Renal pelvis (tissue), 4 donors: ENCODE data around the gene TSPAN1. TPM values are rescaled to one million over a fixed set of nuclear protein-coding genes. Genes with fewer than 3 reads are reported as not detected.

ENCODE experiments used
- DNase-seq: peaks from one replicate; pipeline ENCODE4 v3.0.0-alpha.2; 2013
- polyA plus RNA-seq, 3 donors: library from polyadenylated mRNA; unstranded; fragments of 120-200 nt; gene quantifications; one replicate each; pipeline ENCODE4 v1.2.1, GENCODE V29; 2013; ENCODE audit not compliant: insufficient read length in 3 of 3

TSPAN1 gene
- polyA plus RNA-seq, 3 donors, result 64.2 to 90.5 (median 68.6) TPM

- no peak for DNase-seq
Observed at GRCh38 chr1:46184920-46185658, 10.2 kb downstream of the TSPAN1 start.

DNA sequence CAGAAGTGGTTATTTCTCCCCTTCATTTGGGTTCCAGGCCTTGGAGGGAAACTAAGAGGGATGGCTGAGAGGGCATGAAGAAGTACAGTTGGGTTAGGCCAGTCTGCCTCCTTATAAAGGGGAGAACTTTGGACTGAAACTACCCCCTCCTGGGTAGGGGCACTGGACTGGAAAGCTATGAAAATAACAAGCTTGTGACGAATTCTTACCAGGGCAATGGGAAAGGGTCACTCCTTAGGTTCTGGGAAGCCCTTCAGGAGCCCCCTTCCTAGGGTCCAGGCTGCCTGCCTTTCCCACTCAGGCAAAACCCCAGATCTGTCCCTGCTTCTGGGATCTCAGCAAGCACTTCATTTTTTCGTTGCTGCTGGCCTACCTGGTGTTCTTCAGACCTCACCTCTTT, 11.2 kb downstream of the TSPAN1 start:
- DNase-seq, result no peak

- DNase-seq, result no peak
Observed at GRCh38 chr1:46187106-46187869, 12.4 kb downstream of the TSPAN1 start.

- no peak for DNase-seq
Observed at GRCh38 chr1:46188295-46189030, 13.6 kb downstream of the TSPAN1 start.

DNA sequence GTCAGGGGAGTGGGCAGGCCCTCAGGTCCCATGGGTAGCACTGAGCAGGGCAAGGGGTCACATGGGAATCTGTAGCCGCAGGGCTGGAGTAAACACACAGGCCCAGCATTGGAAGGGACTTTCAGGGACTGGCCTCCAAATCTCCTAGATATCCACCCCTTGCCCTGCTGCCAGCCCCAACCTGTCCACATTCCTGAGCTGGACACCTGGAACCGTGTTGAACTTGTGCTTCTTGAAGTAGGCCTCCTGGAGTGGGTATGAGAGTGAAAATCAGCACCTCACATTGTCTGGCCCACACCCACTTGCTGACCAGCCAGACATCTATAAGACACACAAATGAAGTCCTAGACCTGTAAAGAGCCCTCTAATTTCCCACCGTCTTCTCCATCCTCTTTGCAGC, 15.7 kb downstream of the TSPAN1 start:
- DNase-seq, result no peak

DNA sequence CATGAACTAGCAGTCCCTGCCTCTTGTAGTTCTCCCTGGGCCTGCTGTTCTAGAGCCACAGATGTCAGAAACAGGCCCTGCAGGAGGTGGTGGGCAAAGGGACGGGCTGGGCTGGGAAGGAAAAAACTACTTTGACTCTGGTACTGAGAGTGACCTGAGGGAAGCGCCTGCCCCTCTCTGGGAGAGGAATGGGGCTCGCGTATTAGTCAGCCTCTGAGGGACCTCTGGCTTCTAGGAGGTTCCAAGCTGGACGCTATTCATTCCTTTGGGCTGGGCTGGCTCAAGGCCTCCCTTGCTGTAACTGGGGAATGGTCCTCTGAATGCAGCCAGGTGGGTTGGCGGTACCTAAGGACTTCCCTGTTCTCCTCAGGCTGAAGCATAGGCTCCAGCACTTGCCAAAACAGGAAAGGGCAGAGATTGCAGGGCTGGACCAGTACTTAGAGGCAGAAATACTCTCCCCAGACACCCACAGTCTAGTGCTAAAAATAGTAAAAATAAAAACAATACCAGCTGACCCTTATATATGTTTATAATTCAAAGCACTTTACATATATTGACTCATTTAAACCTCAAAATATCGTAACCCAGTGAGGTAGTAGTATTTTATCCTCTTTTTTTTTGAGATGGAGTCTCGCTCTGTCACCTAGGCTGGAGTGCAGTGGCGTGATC, 16.3 kb downstream of the TSPAN1 start:
- no peak for DNase-seq

DNA sequence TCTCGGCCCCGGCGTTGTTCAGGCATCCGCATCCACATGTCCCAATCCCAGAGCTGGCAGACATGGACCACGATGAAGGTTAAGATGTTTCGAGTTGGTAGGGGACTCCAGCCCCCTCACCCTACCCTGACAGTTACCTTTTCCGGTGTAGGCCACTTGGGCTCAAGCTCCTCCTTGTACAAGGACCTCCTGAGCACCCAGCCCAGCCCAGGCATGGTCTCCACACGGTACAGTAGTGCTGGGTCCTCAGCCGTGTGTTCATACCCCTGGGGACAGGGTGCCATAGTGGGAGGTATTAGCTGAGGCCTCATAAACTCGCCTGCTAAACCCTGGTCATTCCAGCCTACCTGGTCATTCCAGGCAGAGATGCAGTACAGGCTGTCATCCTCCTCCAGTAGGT, 17.3 kb downstream of the TSPAN1 start:
- no peak for DNase-seq

DNA sequence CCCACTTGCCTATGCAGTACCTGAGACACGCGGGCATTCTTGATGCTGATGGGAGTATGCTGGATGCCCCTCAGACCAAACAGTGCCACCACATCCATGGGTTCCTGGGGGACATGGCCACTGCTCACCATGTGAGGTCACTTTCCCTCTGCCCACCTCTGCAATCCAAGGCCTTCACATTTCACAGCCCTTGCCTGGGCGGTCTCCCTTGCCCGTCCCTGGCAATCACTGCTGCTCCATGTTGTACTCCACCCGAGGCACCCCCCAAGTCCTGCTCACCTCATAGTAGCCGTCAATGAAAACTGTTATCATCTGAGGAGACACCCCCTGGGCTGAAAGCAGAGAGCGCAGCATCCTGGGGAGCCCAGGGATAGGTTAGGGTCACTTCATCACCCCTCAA, 18.4 kb downstream of the TSPAN1 start:
- no peak for DNase-seq

- DNase-seq, result no peak
Observed at GRCh38 chr1:46193984-46194570, 19.2 kb downstream of the TSPAN1 start.

GRCh38 chr1:46194641-46195193, 19.8 kb downstream of the TSPAN1 start:
- DNase-seq, result no peak

DNA sequence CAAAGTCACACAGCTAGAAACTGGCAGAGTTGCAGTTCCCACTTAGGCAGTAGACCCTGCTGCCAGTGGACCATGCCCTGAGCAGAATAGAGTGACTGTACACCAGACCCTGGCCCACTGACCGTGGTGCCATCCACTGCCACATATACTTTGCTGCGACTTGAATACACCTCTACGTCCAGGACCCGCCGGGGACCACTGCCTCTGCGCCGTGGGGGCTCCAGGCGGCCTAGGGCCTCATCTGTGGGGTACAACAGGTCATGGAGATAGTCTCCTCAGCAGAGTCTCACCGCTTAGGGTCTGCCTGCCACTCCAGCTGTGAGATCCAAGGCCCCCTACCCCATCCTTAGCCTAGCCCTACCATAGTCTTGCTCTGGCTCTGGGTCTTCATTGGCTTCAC, 21.7 kb downstream of the TSPAN1 start:
- DNase-seq, result no peak

- no peak for DNase-seq
Observed at GRCh38 chr1:46197560-46197963, 22.7 kb downstream of the TSPAN1 start.

GRCh38 chr1:46197964-46198811, 23.3 kb downstream of the TSPAN1 start, which contains the start of gene POMGNT1:
Gene POMGNT1 (minus strand): TSS chr1:46198434. CDS start chr1:46197821, 613 bp downstream.
- peak; percentile 67 for DNase-seq

- no peak for DNase-seq
Observed at GRCh38 chr1:46199233-46199749, 24.4 kb downstream of the TSPAN1 start.

- no peak for DNase-seq
Observed at GRCh38 chr1:46203738-46204405, 29.0 kb downstream of the TSPAN1 start.

GRCh38 chr1:46204406-46204742, 29.5 kb downstream of the TSPAN1 start:
- DNase-seq, result no peak

DNA sequence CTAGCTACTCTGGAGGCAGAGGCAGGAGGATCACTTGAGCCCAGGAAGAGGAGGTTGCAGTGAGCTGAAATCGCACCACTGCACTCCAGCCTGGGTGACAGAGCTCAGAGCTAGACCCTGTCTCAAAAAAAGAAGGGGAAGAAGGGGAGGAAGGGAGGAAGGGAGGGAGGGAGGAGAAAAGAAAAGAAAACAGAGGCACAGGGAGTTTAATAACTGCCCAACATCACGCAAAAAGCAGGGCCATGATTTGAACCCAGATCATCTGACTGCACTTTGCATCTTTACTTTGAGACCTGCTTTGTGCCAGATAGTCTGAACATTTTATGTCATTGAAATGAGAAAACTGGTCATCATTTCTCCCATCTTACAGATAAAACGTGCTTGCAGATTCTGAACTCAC, 30.3 kb downstream of the TSPAN1 start:
- DNase-seq, result no peak

- DNase-seq, result no peak
Observed at GRCh38 chr1:46205791-46206190, 30.9 kb downstream of the TSPAN1 start.

GRCh38 chr1:46206399-46206798, 31.5 kb downstream of the TSPAN1 start:
- DNase-seq, result no peak

DNA sequence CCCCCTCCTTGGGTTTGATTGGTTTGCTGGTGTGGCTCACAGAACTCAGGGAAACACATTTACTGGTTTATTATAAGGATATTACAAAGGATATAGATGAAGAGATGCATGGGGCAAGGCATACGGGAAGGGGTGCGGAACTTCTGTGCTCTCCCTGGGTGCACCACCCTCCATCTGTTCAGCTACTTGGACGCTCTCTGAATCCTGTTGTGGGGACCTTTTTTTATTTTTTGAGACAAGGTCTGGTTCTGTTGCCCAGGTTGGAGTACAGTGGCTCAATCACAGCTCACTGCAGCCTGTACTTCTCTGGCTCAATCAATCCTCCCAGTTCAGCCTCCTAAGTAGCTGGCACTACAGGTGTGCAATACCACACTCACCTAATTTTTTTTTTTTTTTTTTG, 35.7 kb downstream of the TSPAN1 start:
- DNase-seq, result no peak
